Ecto neural progenitor cell (in vitro differentiated cells): Measurements from ENCODE around the gene CACNG3.
"Not testable (repeated sequence)": the region's sequence is repeated elsewhere in the genome, so short reads cannot be mapped to it uniquely, and the experiment has no call there.

Experiments
- DNase-seq: peaks from one replicate; pipeline ENCODE4 v3.0.0-alpha.2; 2018; ENCODE audit warnings: low spot score

Gene CACNG3

DNA sequence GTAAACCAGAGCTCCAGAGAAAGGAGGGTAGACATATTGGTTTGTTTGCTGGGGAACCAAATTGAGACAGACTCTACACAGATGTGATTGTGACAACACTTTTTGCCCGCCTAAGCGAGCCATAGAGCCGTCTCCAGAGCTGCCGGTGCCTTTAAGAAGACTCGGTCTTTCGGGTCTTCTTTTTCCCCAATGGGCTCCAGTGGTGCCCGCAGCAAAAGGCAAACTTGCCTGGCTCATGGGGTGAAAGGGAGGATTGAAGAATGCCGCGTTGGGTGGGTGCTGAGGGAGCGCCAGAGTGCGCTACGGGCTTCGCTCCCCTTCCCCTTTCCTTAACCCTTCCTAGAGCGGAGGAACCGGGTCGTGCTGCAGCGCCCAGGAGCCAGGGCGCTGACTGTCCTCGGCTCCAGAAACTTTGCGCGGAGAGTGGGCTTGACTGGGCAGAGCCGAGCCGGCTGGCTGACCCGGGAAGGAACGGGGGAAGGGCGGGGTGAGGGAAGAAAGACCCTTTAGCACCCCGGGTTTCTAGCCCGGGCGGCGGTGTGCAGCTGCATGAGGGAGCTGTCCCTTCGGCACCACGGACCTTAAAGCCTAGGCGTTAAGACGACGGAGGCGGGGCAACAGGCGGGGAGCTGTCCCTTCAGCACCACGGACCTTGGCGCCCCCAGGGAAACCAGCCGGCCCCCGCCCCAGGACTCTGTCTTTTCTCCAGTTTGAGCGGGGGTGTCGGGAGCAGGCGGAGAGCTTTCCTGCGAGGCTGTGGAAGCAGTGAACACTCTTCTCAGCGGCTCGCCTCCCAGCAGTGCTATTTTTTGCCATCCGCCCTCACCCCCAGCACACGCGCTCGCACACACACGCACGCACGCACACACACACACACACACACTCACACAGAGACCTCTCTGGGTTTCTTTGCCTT, at the start of gene CACNG3:
TSS of gene CACNG3 (plus strand) at position 880 of the 916 bp plus-strand sequence. CDS start 420 bp downstream, outside the sequence.
- DNase-seq = peak; percentile 94

GRCh38 chr16:24206926-24207325, 49.2 kb upstream of the CACNG3 start:
- DNase-seq = no peak

DNA sequence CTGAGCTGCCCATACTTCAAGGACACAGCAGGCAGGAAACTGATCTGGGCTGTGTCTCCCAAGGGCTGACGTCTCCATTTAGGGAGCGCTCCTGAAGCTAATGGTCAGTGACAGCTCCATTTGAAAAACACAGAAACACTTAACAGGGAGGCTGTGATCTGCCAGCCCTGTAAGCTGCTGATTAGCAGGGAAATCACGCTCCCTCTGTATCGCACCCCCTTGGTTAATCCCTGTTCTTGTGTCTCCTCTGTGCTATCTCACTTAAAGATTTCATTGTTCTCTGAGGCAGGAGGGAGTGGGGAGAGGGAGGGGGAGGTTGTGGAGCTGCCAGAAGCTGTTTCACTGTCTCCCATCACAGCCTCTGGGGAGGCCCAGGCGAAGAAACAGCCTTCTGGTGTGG, 47.4 kb upstream of the CACNG3 start:
- DNase-seq = peak; percentile 74

GRCh38 chr16:24214992-24215391, 41.1 kb upstream of the CACNG3 start:
- DNase-seq = no peak

DNA sequence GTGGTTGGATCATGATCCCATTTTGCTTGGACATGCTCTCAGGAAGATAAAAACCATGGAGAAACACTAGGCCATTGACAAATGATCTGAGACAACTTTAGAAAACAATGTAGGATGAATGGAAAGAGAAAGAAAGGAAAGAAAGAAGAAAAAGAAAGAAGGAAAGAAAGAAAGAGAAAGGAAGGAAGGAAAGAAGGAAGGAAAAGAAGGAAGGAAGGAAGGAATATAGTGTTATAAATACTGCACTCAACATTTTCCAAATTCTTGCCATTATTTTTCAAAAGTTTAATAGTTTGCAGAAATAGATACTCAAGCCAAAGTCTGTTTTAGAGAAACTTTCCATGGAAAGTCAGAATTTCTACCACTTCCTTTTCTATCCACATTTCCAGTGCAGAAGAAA, 39.2 kb upstream of the CACNG3 start:
- no peak for DNase-seq

GRCh38 chr16:24217461-24217860, 38.7 kb upstream of the CACNG3 start:
- DNase-seq = no peak

DNA sequence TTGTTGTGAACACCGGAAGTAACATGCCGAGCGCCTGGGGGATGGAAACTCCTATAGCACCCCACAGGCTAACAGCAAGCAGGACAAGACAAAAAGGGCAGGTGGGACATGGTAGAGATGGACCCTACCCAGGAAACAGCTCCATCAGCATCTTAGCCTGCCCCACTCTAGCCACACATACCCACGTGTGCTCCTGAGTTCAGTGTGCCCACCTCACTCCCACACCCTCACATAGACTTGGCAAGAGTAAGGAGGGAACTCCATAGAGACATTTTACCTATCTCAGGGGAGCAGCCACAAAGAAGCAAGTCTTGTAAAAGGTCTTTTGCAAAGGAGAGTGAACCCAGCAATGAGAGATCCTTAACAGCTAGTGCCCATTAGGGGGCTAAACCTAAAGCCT, 37.8 kb upstream of the CACNG3 start:
- DNase-seq = no peak

DNA sequence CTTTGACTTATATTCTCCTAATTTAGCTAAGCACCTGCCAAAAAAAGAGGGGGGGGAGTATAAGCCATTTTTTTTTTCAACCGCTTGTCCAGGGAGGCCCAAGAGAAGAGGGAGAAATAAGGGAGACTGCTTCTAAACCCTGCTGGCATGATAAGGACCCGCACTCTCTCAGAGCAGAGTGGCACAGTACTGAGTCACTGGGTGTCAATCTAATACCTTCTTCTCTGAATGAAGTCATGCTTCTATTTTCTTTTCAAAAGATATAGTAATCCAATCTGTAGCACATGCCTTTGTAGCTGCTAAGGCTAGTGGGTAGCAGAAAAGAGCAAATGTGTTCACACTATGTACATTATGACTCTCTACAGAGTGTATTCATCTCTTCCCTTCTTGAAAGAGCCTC, 34.9 kb upstream of the CACNG3 start:
- no peak for DNase-seq

DNA sequence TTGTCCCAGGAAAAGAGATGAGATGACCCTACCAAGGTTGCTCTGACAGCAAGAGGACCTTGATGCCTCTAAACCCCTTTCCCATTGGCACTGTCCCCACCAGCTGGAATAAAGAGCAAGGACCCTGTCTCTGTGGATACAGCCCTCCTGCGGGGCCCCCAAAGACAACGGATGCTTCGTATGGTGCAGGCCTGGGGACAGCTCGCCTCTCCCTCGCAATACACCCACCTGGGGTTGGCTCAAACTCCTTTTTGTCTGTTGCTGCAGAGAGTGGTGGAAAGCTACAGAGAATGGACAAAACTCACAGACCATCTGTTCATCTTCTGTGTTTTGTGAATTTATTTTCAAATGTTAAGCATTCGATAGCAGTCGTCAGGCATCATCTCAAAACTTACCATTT, 27.6 kb upstream of the CACNG3 start:
- DNase-seq = no peak

- DNase-seq = no peak
These were observed 23.2 kb upstream of the CACNG3 start for GRCh38 chr16:24232936-24233335.

DNA sequence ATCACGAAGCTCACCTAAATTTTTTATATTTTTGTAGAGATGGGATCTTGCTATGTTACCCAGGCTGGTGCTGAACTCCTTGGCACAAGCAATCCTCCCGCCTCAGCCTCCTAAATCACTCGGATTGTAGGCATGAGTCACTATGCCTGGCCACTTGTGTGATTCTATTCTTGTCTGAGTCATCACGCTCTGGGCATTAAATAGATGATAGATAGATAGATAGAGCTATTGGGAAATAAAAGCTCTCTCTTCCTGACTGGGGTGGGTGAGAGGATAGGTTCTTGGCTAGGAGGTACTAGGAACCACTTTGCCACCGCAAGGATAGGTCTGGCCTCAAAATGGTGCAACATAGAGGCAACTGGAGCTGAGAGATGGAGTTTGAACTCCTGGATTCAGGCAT, 21.4 kb upstream of the CACNG3 start:
- no peak for DNase-seq

GRCh38 chr16:24235806-24236205, 20.3 kb upstream of the CACNG3 start:
- DNase-seq = no peak

GRCh38 chr16:24238846-24239245, 17.3 kb upstream of the CACNG3 start:
- DNase-seq = not testable (repeated sequence)

DNA sequence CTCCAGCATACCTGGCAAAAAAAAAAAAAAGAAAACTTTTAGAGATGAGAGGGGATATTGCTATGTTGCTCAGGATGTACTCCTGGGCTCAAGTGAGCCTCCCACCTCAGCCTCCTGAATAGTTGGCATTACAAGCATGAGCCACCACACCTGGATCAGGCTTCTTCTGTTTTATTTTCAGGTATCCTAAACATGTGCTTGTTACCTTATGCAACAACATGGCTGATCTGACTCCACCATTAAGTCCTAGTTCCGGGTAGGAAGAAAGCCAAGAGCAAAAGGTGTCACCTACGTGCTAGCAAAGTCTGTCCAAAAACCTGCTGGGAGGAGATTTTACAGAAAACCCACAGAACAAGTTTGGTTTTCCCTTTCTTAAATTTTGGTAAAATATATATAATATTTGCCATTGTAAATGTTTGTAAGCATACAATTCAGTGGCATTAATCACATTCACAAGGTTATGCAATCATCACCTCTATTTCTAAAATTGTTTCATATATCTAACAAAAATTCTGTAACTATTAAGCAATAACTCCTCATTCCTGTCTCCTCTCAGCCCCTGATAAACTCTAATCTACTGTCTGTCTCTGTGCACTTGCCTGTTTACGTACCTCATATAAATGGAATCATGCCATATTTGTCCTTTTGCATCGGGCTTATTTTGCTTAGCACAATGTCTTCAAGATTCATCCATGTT, 9.1 kb upstream of the CACNG3 start:
- DNase-seq = no peak

GRCh38 chr16:24253192-24253591, 2.9 kb upstream of the CACNG3 start:
- peak; percentile 60 for DNase-seq

GRCh38 chr16:24257958-24258357, 1.8 kb downstream of the CACNG3 start:
- no peak for DNase-seq

DNA sequence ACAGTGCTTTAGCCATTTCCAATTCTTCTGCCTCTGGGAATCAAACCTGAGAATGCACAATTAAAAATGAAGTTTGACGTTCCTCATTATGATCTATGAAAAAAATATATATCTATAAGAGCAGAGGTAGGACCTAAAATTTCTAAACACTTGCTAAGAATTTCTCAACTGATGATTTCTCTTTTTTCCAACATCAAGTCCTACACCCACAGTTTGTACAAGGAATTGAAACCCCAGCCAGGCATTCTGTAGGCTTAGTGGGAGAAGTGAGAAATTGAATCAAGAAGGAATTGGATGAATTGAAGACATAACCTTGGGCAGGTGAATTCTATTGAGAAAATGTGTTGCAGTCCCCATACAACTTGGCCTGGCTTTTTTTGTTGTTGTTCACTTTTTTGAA, 2.7 kb downstream of the CACNG3 start:
- DNase-seq = no peak

GRCh38 chr16:24262816-24263215, 6.7 kb downstream of the CACNG3 start:
- no peak for DNase-seq

DNA sequence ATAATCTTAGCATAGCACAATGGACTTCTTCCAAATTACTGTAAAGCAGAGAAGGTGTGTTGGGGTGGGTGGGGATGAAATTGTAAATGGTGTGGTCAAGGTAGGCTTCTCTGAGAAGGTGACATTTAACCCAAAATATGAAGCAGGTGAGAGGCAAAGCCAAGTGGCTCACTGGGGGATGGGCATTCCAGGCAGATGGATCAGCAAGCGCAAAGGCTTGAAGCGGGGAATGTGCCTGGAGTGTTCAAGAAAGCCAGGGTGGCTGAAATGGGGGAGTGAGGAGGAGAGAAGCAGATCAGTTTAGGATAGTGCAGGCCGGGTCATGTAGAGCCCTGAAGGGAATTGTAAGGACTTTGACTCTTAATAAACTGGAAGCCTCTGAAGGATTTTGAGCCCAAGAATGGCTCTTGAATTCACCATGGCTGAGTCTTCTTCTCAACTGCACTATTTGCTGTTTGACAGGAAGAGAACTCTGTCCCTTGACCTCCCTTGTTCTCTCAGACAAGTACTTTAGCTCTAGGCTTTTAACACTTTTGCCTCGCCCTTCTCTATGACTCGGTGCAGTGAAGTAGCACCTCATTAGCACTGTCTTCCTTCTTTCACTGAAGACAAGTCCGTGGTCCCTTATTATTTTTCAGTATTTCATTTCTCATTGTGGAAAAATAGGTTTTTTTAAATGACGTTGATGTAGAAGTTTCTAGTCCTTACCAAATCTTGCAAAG, 14.7 kb downstream of the CACNG3 start:
- DNase-seq = no peak

DNA sequence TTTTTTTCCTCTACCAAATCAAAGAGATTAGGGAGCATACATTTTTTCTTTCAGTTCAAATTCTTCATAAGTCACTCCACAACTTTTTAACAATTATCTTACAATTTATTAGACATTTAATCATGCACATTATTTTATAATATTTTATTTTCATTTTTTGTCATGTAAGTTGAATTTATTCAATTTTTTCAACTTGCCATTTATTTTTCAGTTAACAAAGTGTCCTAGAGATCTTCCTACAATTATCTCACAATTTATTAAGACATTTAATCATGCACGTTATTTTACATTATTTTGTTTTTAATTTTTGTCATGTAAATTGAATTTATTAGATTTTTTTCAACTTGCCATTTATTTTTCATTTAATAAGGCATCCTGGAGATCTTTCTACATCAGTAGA, 16.2 kb downstream of the CACNG3 start:
- DNase-seq = no peak

GRCh38 chr16:24273508-24274182, 17.5 kb downstream of the CACNG3 start:
- no peak for DNase-seq

DNA sequence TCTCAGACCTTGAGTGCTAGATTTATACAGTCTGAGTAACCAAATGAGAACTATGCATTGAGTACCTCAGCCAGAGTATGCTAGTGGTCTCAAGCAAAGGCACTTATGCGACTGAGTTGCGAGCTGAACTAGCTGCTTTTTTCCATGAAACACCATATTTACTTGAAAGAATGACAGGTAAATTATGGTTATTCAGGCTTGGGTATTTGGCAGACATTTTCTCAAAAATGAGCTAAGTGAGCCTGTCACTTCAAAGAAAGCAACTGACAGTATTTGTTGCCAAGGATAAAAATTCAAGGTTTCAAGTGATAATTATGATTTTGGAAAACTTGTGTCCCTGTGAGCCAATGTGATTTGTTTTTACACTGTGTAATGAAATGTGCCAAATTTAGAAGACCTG, 19.3 kb downstream of the CACNG3 start:
- no peak for DNase-seq
